ENCODE measurements around the gene MAGEF1.
A peak's percentile ranks its signal among the peaks of the same experiment; 100 is the strongest.
"Not testable (repeated sequence)": the region's sequence is repeated elsewhere in the genome, so short reads cannot be mapped to it uniquely, and the experiment has no call there.

MAGEF1 gene

GRCh38 chr3:184741798-184742675 is 30.2 kb upstream of the MAGEF1 start:
- DNase-seq = peak; percentile 12

GRCh38 chr3:184741259-184741556 is 29.3 kb upstream of the MAGEF1 start:
- no peak for DNase-seq

GRCh38 chr3:184740509-184741258 is 28.8 kb upstream of the MAGEF1 start:
- DNase-seq = peak; percentile 72

GRCh38 chr3:184739594-184740505 is 28.0 kb upstream of the MAGEF1 start:
- DNase-seq = no peak

- DNase-seq = no peak
Observed at GRCh38 chr3:184738982-184739381, 27.1 kb upstream of the MAGEF1 start.

- no peak for DNase-seq
Observed at GRCh38 chr3:184738506-184738890, 26.6 kb upstream of the MAGEF1 start.

- no peak for DNase-seq
Observed at GRCh38 chr3:184737641-184738505, 26.0 kb upstream of the MAGEF1 start.

GRCh38 chr3:184737063-184737462 is 25.2 kb upstream of the MAGEF1 start:
- no peak for DNase-seq

GRCh38 chr3:184734903-184735701 is 23.2 kb upstream of the MAGEF1 start:
- DNase-seq = no peak

GRCh38 chr3:184733971-184734608 is 22.2 kb upstream of the MAGEF1 start:
- no peak for DNase-seq

- no peak for DNase-seq
Observed at GRCh38 chr3:184733181-184733580, 21.3 kb upstream of the MAGEF1 start.

GRCh38 chr3:184731786-184732537 is 20.1 kb upstream of the MAGEF1 start:
- no peak for DNase-seq

- DNase-seq = no peak
Observed at GRCh38 chr3:184730924-184731323, 19.1 kb upstream of the MAGEF1 start.

GRCh38 chr3:184729154-184729553 is 17.3 kb upstream of the MAGEF1 start:
- not testable (repeated sequence) for DNase-seq

GRCh38 chr3:184728010-184728527 is 16.2 kb upstream of the MAGEF1 start:
- DNase-seq = no peak

GRCh38 chr3:184727357-184728009 is 15.6 kb upstream of the MAGEF1 start:
- peak; percentile 61 for DNase-seq

GRCh38 chr3:184726497-184726896 is 14.6 kb upstream of the MAGEF1 start:
- no peak for DNase-seq

- no peak for DNase-seq
Observed at GRCh38 chr3:184725176-184725719, 13.4 kb upstream of the MAGEF1 start.

- DNase-seq = no peak
Observed at GRCh38 chr3:184724699-184725098, 12.8 kb upstream of the MAGEF1 start.

Data from inflammatory macrophage treated with lipopolysaccharide for 4 hours (primary cell).